Dedifferentiated amniotic fluid mesenchymal stem cell (primary cell): ENCODE measurements around the gene CCNJ.
"Not testable (repeated sequence)": the region's sequence is repeated elsewhere in the genome, so short reads cannot be mapped to it uniquely, and the experiment has no call there.

Experiments used
- DNase-seq: peaks from one replicate; pipeline ENCODE4 v3.0.0-alpha.2; 2016; ENCODE audit errors: extremely low spot score

The CCNJ gene, protein sequence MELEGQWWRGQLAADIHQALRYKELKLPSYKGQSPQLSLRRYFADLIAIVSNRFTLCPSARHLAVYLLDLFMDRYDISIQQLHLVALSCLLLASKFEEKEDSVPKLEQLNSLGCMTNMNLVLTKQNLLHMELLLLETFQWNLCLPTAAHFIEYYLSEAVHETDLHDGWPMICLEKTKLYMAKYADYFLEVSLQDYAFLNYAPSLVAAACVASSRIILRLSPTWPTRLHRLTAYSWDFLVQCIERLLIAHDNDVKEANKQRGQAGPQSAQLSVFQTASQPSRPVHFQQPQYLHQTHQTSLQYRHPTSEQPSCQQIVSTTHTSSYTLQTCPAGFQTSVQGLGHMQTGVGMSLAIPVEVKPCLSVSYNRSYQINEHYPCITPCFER

DNA sequence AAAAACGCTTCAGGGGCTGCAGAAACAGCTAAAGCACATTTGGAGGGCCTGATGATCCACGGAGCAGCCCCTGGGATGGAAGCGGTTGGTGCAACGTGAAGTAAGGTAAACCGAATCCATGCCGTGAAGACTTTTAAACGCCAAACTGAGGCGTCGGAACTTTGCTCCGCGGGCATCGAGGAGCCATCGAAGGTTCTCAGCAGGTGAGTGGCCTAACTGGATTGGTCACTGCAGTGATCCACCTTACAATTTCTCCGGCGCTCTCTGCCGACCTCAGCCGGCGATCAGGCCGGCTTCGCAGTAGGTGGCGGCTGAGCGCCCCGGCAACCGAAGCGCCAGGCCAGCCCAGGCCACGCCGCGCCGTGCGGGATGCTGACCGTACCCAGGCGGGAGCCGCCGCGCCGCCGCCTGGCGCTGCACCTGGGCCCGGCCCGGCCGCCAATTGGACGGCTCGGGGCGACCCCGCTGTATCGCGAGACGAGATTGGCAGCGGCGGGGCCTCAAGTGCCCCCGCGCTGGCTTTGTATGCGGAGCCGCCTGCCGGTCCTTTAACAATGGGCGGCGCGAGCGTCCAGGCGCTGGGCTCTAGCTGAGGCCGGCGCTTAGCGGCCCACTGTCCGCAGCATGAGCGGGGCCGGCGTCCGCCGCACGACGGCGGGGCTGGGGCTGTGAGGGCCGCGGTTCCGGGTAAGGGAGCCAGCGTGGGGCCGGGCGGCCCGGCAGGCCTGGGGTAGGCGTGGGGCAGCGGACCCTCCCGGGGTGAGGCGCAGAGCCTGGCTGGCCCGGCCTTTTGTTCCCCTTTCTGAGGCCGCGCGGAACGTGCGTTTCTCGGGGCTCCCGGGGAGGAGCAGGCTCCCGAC is at the start of gene CCNJ:
TSS of gene CCNJ (plus strand) at position 551 of the 860 bp plus-strand sequence. CDS start 811 bp downstream, outside the sequence.
- peak; percentile 83 for DNase-seq

DNA sequence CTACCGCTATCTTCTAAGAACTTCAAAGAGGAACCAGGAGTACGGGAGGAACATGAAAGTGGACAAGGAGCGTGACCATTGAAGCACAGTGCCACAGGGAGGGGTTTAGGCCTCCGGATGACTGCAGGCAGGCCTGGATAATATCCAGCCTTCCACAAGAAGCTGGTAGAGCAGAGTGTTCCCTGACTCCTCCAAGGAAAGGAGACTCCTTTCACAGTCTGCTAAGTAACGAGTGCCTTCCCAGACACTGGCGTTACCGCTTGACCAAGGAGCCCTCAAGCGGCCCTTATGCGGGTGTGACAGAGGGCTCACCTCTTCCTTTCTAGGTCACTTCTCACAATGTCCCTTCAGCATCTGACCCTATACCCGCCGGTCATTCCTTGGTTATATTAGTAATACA is 49.0 kb upstream of the CCNJ start:
- DNase-seq = not testable (repeated sequence)

DNA sequence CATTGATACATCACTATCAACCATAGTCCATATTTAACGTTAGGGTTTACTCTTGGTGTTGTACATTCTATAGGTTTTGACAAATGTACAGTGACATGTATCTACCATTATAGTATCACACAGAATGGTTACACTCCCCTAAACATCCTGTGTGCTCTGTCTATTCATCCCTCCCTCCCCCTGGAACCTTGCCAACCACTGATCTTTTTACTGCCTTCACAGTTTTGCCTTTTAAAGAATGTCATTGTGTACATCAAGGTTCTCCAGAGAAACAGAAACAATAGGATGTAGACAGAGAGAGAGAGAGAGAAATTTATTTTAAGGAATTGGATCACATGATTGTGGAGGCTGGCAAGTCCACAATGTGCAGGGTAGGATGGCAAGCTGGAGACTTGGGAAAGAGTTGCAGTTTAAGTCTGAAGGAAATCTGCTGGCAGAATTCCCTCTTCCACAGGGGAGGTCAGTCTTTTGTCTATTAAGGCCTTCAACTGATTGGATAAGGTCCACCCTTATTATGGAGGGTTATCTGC is 45.1 kb upstream of the CCNJ start:
- no peak for DNase-seq

DNA sequence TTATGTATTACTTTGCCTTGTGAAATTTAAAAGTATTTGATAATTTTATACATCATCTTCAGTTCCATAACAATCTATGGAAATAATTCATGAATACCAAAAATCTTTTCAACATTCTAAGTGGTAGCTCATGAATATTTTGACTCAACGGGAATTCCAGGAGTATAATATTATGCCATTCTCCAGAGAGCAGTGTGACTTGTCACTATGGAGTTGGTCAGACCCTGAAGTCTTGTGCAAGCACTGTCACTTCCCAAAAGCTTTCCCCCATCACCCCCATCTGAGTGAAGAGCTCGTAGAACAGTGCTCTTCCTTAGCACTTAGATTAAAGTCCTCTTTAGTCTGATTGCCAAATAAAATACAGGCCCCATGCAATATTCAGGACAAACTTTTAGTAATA is 29.4 kb upstream of the CCNJ start:
- DNase-seq = no peak

DNA sequence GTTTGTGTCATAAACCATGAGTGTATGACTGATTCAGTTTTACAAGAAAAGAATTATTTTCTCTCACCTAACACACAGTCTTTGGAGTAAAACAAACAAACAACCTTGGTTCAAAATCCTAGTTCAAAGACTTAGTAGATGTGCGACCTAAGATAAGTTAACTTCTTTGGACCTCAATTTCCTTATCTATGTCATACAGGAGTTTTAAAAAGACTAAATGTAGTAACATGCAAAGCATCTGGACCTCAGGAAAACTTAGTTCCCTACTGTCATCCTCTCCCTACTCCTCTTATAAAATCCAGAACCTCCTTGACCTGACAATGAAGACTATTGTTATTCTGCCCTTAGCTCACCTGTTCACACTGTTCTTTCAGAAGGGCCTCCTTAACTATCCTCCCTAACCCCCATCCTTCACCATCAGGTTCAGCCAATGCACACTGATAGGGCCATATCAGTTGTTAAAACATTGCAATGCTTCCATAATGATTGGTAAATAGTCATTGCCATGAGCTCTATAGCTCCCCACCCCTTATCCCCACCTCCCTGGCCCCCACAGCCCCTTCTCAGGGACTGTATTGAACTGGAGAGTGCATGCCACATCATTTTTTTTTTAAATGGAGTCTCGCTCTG is 28.8 kb upstream of the CCNJ start:
- no peak for DNase-seq

DNA sequence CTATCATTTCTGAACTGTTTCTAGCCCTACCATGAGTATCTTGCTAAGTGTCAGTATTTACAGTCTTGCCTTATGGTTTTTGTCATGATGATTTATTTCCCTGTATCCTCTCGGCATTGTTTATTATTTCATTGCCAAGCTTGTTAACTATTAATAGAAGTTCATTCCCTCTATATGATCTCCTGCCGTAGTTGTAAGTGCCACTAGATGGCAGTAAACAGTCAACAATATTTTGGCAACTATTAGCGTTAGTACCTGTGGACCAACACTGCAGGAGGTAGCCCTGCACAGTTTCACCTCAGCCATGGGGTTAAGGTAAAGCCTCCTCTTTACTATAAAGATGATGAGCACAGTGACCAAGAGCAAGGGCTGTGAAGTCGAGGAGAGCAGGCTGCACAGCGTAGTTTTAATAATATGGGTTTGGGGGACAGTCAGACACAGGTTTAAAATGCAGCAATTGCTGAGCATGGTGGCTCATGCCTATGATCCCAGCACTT is 26.1 kb upstream of the CCNJ start:
- peak; percentile 54 for DNase-seq

DNA sequence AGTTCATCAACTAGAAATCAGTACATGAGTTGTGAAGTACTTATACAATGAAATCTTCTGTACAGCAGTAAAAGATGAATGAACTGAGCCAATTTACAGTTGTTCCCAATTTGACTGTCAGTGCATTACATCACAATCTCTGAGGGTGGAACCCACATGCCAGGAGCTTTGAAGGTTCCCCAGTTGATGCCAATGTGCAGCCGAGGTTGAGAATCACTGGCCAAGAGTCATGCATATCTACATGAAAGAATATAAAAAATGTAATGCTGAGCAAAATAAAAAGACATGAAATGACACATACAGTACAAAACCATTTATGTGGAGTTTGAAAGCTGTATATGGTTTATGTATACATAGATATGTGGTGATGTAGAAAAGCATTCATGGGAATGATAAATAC is 22.1 kb upstream of the CCNJ start:
- no peak for DNase-seq

DNA sequence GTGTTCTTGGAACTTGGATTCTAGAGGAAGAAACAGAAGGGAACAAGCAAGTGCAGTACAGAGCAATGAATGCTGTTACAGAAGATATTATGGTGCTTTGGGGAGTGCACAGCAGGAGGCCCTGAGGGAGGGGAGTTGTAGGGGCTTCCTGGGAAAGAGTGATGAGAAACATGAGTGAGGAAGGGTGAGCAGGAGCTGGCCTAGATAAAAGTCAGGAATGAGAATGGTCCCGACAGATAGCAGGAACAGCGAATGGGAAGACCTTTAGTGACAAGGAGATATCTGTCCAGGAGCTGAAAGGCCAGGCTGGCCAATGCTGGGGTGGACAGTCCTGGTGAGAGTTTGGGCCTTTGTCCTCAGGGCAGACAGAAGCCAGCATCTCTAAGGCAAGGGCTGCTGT is 20.6 kb upstream of the CCNJ start:
- DNase-seq = no peak

DNA sequence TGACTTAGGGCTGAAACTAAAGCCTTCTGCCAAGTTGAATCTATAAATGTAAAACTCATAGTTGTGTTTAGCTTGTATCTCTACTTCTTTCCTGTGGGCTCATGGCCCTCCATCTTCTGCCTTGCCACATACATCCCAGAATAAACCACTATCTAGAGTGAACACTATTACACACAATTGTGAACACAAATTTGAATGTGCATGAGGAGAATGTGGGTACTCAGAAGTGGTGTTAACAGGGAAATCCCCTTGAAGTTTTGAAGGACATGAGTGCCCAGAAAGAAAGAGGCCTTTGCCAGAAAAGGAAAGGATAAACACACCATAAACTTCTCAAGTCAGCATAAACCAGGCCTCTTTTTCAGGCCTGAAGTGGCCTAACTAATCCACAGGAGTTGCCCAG is 20.2 kb upstream of the CCNJ start:
- DNase-seq = no peak

DNA sequence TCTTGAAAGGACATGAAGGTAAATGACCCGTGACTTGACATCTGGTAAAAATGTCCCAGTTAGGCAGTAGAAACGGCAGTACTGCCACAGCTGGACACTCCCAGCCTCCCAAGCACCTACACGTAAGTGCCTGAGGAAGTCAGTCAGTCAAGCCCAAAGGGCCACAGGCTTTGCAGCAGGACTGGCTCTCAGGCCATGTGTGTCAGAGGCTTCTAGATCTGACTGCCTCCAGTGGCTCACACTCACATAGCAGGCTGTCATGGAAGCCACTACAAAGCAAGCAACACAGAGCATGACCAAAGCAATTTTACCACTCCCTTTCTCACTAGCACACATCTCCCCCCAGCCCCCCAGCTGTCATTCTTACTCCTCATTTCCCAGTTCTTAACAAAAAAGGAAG is 17.8 kb upstream of the CCNJ start:
- DNase-seq = no peak

DNA sequence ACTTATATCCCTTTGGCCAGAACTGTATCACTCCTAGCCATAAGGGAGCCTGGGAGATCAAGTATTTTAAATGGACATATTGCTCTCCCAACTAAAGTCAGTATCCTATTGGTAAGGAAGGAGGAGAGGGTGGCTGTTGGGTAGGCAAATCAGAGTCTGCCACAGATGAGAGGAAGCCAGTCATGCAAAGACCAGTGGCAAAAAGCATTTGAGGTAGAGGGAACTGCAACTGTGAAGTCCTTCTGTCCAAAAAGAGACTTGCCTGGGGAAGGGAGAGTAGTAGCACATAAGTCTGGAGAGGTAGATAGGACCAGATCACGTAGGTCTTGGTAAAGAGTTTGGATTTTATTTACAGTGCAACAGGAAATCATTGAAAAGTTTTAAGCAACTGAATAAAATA is 8.8 kb upstream of the CCNJ start:
- no peak for DNase-seq

DNA sequence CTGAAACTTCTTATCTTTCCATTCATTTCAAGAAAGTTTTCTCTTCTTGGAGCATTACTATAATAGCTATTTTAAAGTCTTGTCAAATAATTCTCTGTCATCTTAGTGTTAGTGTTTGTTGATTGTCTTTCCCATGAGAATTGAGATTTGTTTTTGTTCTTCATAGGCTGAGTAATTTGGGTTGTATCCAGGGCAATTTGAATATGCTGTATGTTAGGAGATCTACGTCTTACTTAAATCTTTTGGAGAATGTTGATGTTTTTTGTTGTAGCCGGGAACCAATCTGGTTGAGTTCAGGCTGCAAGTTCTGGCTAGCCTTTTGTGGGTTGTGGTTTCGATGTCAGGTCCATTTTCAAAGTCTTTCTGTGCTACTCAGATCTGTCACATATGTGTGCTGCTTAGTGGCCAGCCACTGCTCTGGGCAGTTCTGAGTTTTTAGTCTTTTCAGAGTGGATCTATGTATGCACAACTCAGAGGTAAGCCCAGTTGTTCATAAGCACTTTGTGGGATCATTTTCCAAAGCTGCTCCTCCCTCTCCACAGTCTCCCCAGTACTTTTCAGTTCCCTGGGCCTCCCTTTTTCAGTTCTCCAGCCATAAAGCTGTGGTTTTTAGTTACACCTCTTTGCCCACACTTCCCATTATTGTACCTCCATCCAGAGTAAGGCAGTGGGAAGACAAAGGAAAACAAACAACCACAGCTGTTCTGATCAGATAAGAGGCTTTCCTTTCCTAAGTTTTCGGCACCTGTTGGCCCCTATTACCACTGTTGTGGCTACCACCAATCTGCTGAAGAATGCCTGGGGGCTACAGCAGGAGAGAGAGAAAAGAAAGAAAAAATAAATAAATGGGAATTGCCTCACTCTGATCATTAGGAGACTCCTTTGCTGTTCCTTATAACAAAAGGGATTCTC is 4.7 kb upstream of the CCNJ start:
- no peak for DNase-seq

DNA sequence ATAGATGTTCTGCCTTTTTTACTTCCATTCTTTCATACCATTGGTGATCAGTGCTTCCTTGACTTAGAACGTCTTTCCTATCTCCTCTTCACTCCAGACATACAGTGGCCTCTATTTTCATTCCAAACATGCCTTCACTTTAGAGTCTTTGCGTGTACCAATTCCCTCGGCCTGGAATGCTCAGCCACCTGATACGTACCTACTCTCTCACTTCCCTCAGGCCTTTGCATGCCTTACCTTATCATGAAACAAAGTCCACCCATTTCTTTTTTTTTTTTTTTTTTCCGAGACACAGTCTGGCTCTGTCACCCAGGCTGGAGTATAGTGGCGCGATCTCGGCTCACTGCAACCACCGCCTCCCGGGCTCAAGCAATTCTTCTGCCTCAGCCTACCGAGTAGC is 2.2 kb upstream of the CCNJ start:
- no peak for DNase-seq

DNA sequence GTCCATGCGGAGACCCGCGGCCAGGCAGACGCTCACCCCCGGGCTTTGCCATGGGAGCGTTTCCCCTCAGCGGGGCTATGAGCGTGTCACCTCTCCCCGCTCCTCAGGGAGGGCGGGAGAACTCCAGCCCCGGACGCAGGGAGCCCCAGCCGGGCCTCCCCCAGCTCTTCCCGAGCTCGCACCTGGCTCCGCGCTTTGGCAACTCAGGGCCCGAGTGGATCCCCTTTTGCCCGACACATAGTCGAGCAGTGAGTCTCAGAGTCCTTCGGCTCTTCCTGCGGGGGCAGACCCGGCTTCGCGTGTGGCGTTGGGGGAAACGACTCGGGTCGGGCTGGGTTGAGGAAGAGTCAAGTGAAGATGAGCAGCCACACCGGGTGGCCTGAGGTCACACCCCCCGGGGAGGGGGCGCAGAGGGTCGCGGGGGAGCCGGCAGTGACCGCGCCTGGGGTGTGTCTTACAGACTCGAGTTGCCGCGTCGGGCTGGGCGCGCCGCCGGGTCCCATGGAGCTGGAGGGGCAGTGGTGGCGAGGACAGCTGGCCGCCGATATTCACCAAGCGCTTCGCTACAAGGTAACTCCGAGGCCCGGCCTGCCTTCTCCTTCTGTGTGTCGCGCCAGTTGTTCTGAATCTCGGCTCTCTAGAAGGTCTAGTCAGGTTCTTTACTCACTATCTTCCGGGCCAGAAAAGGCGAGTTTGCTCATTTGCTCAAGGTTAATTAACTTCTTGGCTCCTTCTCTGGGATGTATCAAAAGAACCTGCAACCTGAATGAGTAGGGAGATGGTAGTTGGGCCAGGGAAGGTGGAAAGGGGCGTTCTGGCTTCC is 721 bp downstream of the CCNJ start:
- DNase-seq = peak; percentile 23

DNA sequence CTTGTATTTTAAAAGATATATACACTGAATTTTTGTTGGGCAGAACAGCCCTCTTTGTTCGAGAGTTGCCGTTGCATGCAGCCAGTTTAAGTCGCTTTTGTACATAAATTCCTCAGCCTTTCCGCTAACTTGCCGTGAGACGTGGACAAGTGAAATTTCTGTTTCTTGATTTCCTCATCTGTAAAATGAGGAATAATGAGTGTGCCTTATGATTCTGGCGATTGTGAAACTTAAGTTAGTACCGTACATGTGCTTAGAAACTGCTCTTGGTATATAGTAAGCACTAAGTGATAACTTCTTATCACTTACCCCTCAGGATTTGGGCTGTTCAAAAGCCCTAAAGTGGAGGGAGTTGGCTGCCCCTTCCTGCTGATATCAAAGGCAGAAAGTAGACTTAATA is 1.4 kb downstream of the CCNJ start:
- DNase-seq = peak; percentile 29

DNA sequence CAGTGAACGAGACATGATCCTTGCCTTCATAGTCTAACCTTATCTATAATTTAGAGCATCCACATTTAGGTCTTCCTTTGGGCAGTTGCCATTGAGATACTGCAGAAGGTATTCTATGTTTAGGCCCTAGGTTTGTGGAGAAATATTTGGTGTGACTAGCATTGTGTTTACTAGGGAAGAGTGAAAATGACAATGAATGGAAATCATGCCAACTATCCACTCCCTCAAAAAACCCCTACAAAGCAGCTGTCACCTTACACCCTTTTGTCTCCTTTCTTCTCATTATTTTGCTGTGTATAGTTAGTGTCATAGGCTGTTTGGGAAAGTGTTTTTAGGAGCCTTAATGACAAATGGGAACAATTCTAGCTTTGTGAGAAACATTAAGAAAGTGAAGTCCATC is 3.2 kb downstream of the CCNJ start:
- DNase-seq = no peak

DNA sequence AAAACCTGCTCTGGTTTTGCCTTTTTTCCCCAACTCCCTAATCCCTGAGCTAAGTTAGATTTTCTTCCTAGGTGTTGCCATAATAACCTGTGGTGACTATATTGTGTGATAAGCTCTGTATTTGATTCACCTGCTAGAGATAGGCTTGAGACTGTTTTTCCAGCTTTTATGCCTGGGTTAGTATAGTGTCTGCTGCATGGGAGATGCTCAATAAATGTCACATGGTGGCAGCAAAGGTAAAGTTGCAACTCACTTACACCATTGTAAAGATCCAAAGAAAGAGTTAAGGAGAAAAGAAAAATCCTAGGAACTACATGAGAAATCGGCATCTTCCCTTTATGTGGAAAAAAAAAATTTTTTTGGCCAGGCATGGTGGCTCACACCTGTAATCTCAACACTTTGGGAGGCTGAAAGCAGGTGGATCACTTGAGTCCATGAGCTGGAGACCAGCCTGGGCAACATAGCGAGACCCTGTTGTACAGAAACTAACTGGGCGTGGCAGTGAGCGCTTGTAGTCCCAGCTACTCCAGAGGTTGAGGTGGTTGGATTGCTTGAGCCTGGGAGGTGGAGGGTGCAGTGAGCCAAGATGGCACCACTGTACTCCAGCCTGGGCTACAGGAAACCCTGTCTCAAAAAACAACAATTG is 3.7 kb downstream of the CCNJ start:
- DNase-seq = no peak

DNA sequence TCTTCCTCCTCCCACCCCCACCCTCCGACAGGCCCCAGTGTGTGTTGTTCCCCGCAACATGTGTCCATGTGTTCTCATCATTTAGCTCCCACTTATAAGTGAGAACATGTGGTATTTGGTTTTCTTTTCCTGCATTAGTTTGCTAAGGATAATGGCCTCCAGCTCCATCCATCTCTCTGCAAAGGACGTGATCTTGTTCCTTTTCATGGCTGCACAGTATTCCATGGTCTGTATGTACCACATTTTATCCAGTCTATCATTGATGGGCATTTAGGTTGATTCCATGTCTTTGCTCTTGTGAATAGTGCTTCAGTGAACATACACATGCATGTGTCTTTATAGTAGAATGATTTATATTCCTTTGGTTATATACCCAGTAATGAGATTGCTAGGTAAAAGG is 4.5 kb downstream of the CCNJ start:
- not testable (repeated sequence) for DNase-seq

DNA sequence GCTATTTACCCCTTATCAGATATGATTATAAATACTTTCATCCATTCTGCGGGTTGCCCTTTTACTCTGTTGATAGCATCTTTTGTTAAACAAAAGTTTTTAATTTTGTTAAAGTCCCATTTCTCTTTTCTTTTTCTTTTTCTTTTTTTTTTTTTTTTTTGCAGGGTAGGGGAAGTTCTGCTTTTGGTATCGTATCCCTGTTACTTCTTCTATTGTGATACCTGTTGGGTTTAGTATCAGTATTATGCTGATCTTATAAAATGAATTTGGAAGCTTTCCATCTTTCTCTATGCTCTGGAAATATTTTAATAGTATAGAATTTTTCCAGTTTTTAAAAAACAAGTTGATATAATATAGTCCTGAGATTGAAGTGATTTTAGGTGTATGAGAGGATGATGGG is 6.0 kb downstream of the CCNJ start:
- no peak for DNase-seq

DNA sequence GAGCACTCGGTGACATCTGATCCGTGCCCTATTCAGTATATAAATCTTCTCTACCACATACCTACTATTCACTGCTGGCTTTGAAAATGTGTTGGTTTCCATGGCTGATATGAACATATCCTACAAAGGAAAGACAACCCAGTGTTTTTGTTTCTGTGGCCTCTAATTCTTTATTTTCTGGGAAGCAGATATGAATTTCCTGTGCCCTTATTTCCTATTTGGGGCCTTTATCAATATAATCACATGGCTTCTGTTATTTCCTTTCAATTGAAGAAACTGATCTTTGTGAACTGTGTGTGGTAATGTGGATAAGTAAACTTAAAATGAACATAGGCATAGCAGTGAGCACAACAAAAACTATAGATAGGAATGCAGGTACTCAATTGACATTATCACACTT is 10.6 kb downstream of the CCNJ start:
- no peak for DNase-seq
